Fibroblast of villous mesenchyme (primary cell): Measurements from ENCODE around the gene SERGEF. TPM values are rescaled to one million over a fixed set of nuclear protein-coding genes. Genes with fewer than 3 reads are reported as not detected.
A peak's percentile ranks its signal among the peaks of the same experiment; 100 is the strongest.

Source experiments
- DNase-seq: peaks from one replicate; pipeline ENCODE4 v3.0.0-alpha.2; 2010; ENCODE audit warnings: low read depth
- H3K4me3 ChIP-seq: 2 replicates; pipeline ENCODE4 v1.5.1; 2011; ENCODE audit warnings: low read depth, mild to moderate bottlenecking, low read length
- CTCF ChIP-seq: IDR thresholded peaks from 2 replicates; pipeline ENCODE4 v1.5.1; 2012; ENCODE audit warnings: low read depth, mild to moderate bottlenecking, low read length; ENCODE audit not compliant: insufficient read depth
- total RNA-seq: library from RNA; depleted of rRNA; stranded (reverse); fragments of >200 nt; gene quantifications from 2 replicates; pipeline ENCODE4 v1.2.3, GENCODE V29; 2012

Gene SERGEF
- total RNA-seq, 1 donor = 21.2 TPM

- H3K4me3 ChIP-seq = no peak overlapping the region
- TF ChIP-seq CTCF = no peak
- no peak for DNase-seq
Observed at GRCh38 chr11:17764446-17765218, 248.2 kb downstream of the SERGEF start.

GRCh38 chr11:17763703-17764102 lies 249.1 kb downstream of the SERGEF start:
- no peak for TF ChIP-seq CTCF
- DNase-seq = no peak
- H3K4me3 ChIP-seq = no peak overlapping the region

GRCh38 chr11:17763244-17763643 lies 249.6 kb downstream of the SERGEF start:
- TF ChIP-seq CTCF = no peak
- no peak for DNase-seq
- H3K4me3 ChIP-seq = no peak overlapping the region

- no peak overlapping the region for H3K4me3 ChIP-seq
- no peak for TF ChIP-seq CTCF
- DNase-seq = no peak
Observed at GRCh38 chr11:17762309-17762974, 250.4 kb downstream of the SERGEF start.

- peak; percentile 41 for DNase-seq
- TF ChIP-seq CTCF = peak; percentile 67
- H3K4me3 ChIP-seq = no peak overlapping the region
Observed at GRCh38 chr11:17760102-17761029, 252.5 kb downstream of the SERGEF start.

GRCh38 chr11:17755891-17756290 lies 257.0 kb downstream of the SERGEF start:
- no peak for TF ChIP-seq CTCF
- H3K4me3 ChIP-seq = no peak overlapping the region

More at GRCh38 chr11:17755891-17756290, 257.0 kb downstream of the SERGEF start:
- no peak for DNase-seq
